PC-9 (cell line): ENCODE data around the gene RPRD1A. TPM values are rescaled to one million over a fixed set of nuclear protein-coding genes. Genes with fewer than 3 reads are reported as not detected.

Source experiments
- BruUV-seq: library from RNA; stranded (reverse); fragments of 400-500 nt; replicated peaks from 2 replicates; lab custom pipeline; 2021; lab: Mats Ljungman, UMichigan
- CTCF ChIA-PET: fragments of 300-600 bp; sonication (Branson Sonifier 250); formaldehyde crosslinking; loops from one replicate; lab custom pipeline; 2022; ENCODE audit warnings: antibody characterized with exemption; lab: Charles Lee
- POLR2A ChIA-PET: fragments of 300-600 bp; sonication (Branson Sonifier 250); formaldehyde crosslinking; loops from one replicate; lab custom pipeline; 2022; ENCODE audit warnings: antibody characterized with exemption; ENCODE audit not compliant: unreplicated experiment; lab: Charles Lee
- DNase-seq, 2 experiments: peaks; one replicate each; pipeline versions ENCODE4 v3.0.0 to v3.0.0-alpha.2; 2015 to 2022; ENCODE audit warnings: mixed read lengths in 1 of 2
- H2AFZ ChIP-seq: fragments of 200-600 bp; sonication (generic); 2 replicates; pipeline ENCODE4 v1.8.1; 2017; ENCODE audit warnings: antibody characterized with exemption
- H3F3A ChIP-seq: fragments of 200-600 bp; sonication (generic); 2 replicates; pipeline ENCODE4 v1.8.1; 2017; ENCODE audit warnings: antibody characterized with exemption, mild to moderate bottlenecking, low read depth; ENCODE audit not compliant: insufficient read depth
- H3K27ac ChIP-seq: fragments of 200-600 bp; sonication (generic); 2 replicates; pipeline ENCODE4 v1.6.1; 2016; ENCODE audit warnings: mixed run types
- H3K27me3 ChIP-seq: fragments of 200-600 bp; sonication (generic); 2 replicates; pipeline ENCODE4 v1.6.1; 2016; ENCODE audit warnings: low read depth, mixed run types; ENCODE audit not compliant: insufficient read depth
- H3K36me3 ChIP-seq: fragments of 200-600 bp; sonication (generic); 2 replicates; pipeline ENCODE4 v1.6.1; 2016; ENCODE audit warnings: low read depth, mixed run types
- H3K4me1 ChIP-seq: fragments of 200-600 bp; sonication (generic); replicated peaks from 2 replicates; pipeline ENCODE4 v1.6.1; 2016; ENCODE audit warnings: mixed run types; ENCODE audit not compliant: insufficient read depth
- H3K4me2 ChIP-seq: fragments of 200-600 bp; sonication (generic); 2 replicates; pipeline ENCODE4 v1.6.1; 2017; ENCODE audit warnings: mixed run types
- H3K4me3 ChIP-seq: fragments of 200-600 bp; sonication (generic); 2 replicates; pipeline ENCODE4 v1.6.1; 2016; ENCODE audit warnings: mixed run types
- H3K79me2 ChIP-seq: fragments of 200-600 bp; sonication (generic); 2 replicates; pipeline ENCODE4 v1.6.1; 2017; ENCODE audit warnings: low read depth, mixed run types
- H3K9me2 ChIP-seq: fragments of 200-600 bp; sonication (generic); 2 replicates; pipeline ENCODE4 v1.8.1; 2017; ENCODE audit warnings: mild to moderate bottlenecking; ENCODE audit not compliant: insufficient read depth
- H3K9me3 ChIP-seq: fragments of 200-600 bp; sonication (generic); 2 replicates; pipeline ENCODE4 v1.8.1; 2016; ENCODE audit warnings: low read depth; ENCODE audit not compliant: insufficient read depth
- H4K20me1 ChIP-seq: fragments of 200-600 bp; sonication (generic); 2 replicates; pipeline ENCODE4 v1.8.1; 2017; ENCODE audit not compliant: insufficient read depth
- EZH2 ChIP-seq: fragments of 200-600 bp; sonication (generic); IDR thresholded peaks from 2 replicates; pipeline ENCODE4 v1.8.0; 2017; ENCODE audit warnings: antibody characterized with exemption, low read depth
- intact Hi-C: fragments of 100-400 bp; cut with micrococcal nuclease; formaldehyde crosslinking; loops from one replicate; pipeline ENCODE4 v1.10.0; 2022; ENCODE audit not compliant: unreplicated experiment
- total RNA-seq: library from RNA; stranded (reverse); gene quantifications from 2 replicates; pipeline ENCODE4 v1.2.3, GENCODE V29; 2021
- TF ChIP-seq, protein P1 (sequence below): fragments of 200-600 bp; sonication (generic); conservative IDR thresholded peaks from 2 replicates; pipeline ENCODE4 v1.6.1; 2017; ENCODE audit warnings: mixed run types, antibody characterized with exemption, mild to moderate bottlenecking, moderate library complexity

The RPRD1A gene
- total RNA-seq, 1 experiment from 2014 or later = 34.2 TPM

GRCh38 chr18:35949090-35949489 is 118.3 kb downstream of the RPRD1A start:
- Histone ChIP-seq H2AFZ (no peak overlapping the region), H3K27me3 (0 out of 2 replicates have a peak, but pooled peaks cover 3% of the 10 kb centered on the region), H3F3A (no peaks in the 10 kb centered on the region), H3K4me1 (no peaks in the 10 kb centered on the region), H3K9me2 (no peaks in the 10 kb centered on the region), H3K9me3 (no peaks in the 10 kb centered on the region), H3K36me3 (no peaks in the 10 kb centered on the region), H4K20me1 (no peaks in the 10 kb centered on the region), H3K79me2 (no peaks in the 10 kb centered on the region), H3K27ac (no peak overlapping the region), H3K4me2 (no peak overlapping the region), H3K4me3 (no peak overlapping the region)
- BruUV-seq = no TSS peak
- ChIA-PET POLR2A (no interaction called here), CTCF (no interaction called here)
- no peak for TF ChIP-seq EZH2
- TF ChIP-seq, protein P1, sequence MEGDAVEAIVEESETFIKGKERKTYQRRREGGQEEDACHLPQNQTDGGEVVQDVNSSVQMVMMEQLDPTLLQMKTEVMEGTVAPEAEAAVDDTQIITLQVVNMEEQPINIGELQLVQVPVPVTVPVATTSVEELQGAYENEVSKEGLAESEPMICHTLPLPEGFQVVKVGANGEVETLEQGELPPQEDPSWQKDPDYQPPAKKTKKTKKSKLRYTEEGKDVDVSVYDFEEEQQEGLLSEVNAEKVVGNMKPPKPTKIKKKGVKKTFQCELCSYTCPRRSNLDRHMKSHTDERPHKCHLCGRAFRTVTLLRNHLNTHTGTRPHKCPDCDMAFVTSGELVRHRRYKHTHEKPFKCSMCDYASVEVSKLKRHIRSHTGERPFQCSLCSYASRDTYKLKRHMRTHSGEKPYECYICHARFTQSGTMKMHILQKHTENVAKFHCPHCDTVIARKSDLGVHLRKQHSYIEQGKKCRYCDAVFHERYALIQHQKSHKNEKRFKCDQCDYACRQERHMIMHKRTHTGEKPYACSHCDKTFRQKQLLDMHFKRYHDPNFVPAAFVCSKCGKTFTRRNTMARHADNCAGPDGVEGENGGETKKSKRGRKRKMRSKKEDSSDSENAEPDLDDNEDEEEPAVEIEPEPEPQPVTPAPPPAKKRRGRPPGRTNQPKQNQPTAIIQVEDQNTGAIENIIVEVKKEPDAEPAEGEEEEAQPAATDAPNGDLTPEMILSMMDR = no peak
- intact Hi-C loops = no loop called here
- no peak for DNase-seq

DNA sequence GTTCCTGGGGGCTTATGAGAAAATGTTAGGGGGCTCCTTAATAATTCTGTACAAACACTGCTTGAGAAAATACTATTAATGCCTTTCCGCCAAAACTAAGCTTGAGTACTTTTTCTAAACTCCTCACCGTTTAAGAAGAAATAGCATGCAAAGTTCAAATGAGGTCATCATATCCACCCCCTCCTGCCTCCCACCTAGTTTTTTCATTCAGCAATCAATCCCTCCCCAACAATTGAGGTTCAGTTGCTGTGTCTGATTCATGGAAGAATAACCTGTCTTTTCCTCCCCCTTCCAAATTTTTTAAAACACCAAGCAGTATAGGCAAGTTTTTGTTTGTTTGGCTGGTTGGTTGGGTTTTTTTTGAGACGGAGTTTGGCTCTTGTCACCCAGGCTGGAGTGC is 119.3 kb downstream of the RPRD1A start:
- CTCF ChIA-PET = no interaction called here
- no peaks in the 10 kb centered on the region for H3K36me3 ChIP-seq

DNA sequence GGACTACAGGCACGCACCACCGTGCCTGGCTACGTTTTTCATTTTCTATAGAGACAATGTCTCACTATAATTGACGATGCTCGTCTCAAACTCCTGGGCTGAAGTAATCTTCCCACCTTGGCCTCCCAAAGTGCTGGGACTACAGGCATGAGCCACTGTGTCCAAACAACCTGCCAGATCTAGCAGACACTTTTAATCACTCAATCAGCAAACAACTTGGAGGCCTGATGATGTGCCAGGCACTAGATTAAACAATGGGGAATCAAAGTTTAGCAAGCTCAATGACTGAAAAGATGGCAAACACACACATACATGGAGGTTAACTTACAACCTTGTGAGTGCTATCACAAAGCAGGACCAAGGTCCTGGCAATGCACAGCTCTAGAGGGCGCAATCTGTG is 124.7 kb downstream of the RPRD1A start:
- no peak for DNase-seq
- Histone ChIP-seq H2AFZ (no peak overlapping the region), H3K27ac (no peak overlapping the region), H3K36me3 (no peaks in the 10 kb centered on the region), H4K20me1 (no peaks in the 10 kb centered on the region), H3F3A (no peaks in the 10 kb centered on the region; the same call in 1 of the 2 replicates), H3K9me3 (no peaks in the 10 kb centered on the region), H3K9me2 (no peaks in the 10 kb centered on the region), H3K4me3 (no peak overlapping the region), H3K4me2 (no peak overlapping the region), H3K27me3 (no peaks in the 10 kb centered on the region), H3K4me1 (peaks cover 12% of the 10 kb centered on the region), H3K79me2 (no peaks in the 10 kb centered on the region)
- CTCF ChIA-PET = no interaction called here
- intact Hi-C loops = no loop called here
- TF ChIP-seq, protein P1 = no peak
- TF ChIP-seq EZH2 = no peak
- no TSS peak for BruUV-seq
- POLR2A ChIA-PET = no interaction called here

More for the DNA sequence above, 119.3 kb downstream of the RPRD1A start:
- H3K4me1 ChIP-seq = no peaks in the 10 kb centered on the region
- H3K9me3 ChIP-seq = no peaks in the 10 kb centered on the region
- no peak for DNase-seq
- 0 out of 2 replicates have a peak, but pooled peaks cover 3% of the 10 kb centered on the region for H3K27me3 ChIP-seq
- no peak overlapping the region for H3K4me2 ChIP-seq
- H3K79me2 ChIP-seq = no peaks in the 10 kb centered on the region
- H3K9me2 ChIP-seq = no peaks in the 10 kb centered on the region
- TF ChIP-seq, protein P1 = no peak
- TF ChIP-seq EZH2 = no peak
- POLR2A ChIA-PET = no interaction called here
- H3K27ac ChIP-seq = no peak overlapping the region
- no peak overlapping the region for H2AFZ ChIP-seq
- no peak overlapping the region for H3K4me3 ChIP-seq
- intact Hi-C loops = no loop called here
- no peaks in the 10 kb centered on the region for H4K20me1 ChIP-seq
- BruUV-seq = no TSS peak
- H3F3A ChIP-seq = no peaks in the 10 kb centered on the region
